Endothelial cell (in vitro differentiated cells): ENCODE measurements around the gene FOXP4. TPM values are rescaled to one million over a fixed set of nuclear protein-coding genes. Genes with fewer than 3 reads are reported as not detected.

ENCODE experiments used
- DNase-seq: peaks from one replicate; pipeline ENCODE4 v3.0.0; 2021; ENCODE audit warnings: low spot score
- H3K27ac Mint-ChIP-seq: one replicate; pipeline ENCODE4 v1.8.0; 2021; ENCODE audit warnings: mixed read lengths, inconsistent platforms; ENCODE audit not compliant: unreplicated experiment
- H3K27me3 Mint-ChIP-seq: one replicate; pipeline ENCODE4 v1.8.0; 2021; ENCODE audit warnings: mild to moderate bottlenecking, moderate library complexity, mixed read lengths, inconsistent platforms; ENCODE audit not compliant: unreplicated experiment
- H3K36me3 Mint-ChIP-seq: one replicate; pipeline ENCODE4 v1.8.0; 2021; ENCODE audit warnings: mild to moderate bottlenecking, low read depth, mixed read lengths, inconsistent platforms; ENCODE audit not compliant: unreplicated experiment
- H3K4me1 Mint-ChIP-seq: one replicate; pipeline ENCODE4 v1.8.0; 2021; ENCODE audit warnings: mild to moderate bottlenecking, mixed read lengths, inconsistent platforms; ENCODE audit not compliant: unreplicated experiment
- H3K4me3 Mint-ChIP-seq: one replicate; pipeline ENCODE4 v1.8.0; 2021; ENCODE audit warnings: mild to moderate bottlenecking, mixed read lengths, inconsistent platforms; ENCODE audit not compliant: unreplicated experiment
- H3K9me3 Mint-ChIP-seq: one replicate; pipeline ENCODE4 v1.8.0; 2021; ENCODE audit warnings: mixed read lengths, inconsistent platforms; ENCODE audit not compliant: unreplicated experiment
- total RNA-seq: library from RNA; stranded (reverse); fragmentation: NEBNext Ultra II Directional; extraction: Animal tissue kit (Norgen Biotek cat#: 25700); gene quantifications from one replicate; pipeline ENCODE4 v1.2.1, GENCODE V29; 2021; ENCODE audit not compliant: unreplicated experiment
- TF ChIP-seq, protein P1 (sequence below): fragments of 200-600 bp; sonication (generic); IDR thresholded peaks from one replicate; pipeline ENCODE4 v1.5.0; 2021; ENCODE audit warnings: antibody characterized with exemption; ENCODE audit not compliant: unreplicated experiment

Gene FOXP4
- total RNA-seq, 1 donor from 2014 or later = 32.5 TPM

- Mint-ChIP-seq H3K9me3 (no peaks in the 10 kb centered on the region), H3K27ac (no peak overlapping the region), H3K36me3 (no peaks in the 10 kb centered on the region), H3K27me3 (peaks cover 13% of the 10 kb centered on the region), H3K4me3 (no peak overlapping the region), H3K4me1 (peaks cover 29% of the 10 kb centered on the region)
- DNase-seq = peak; percentile 27
- TF ChIP-seq, protein P1, sequence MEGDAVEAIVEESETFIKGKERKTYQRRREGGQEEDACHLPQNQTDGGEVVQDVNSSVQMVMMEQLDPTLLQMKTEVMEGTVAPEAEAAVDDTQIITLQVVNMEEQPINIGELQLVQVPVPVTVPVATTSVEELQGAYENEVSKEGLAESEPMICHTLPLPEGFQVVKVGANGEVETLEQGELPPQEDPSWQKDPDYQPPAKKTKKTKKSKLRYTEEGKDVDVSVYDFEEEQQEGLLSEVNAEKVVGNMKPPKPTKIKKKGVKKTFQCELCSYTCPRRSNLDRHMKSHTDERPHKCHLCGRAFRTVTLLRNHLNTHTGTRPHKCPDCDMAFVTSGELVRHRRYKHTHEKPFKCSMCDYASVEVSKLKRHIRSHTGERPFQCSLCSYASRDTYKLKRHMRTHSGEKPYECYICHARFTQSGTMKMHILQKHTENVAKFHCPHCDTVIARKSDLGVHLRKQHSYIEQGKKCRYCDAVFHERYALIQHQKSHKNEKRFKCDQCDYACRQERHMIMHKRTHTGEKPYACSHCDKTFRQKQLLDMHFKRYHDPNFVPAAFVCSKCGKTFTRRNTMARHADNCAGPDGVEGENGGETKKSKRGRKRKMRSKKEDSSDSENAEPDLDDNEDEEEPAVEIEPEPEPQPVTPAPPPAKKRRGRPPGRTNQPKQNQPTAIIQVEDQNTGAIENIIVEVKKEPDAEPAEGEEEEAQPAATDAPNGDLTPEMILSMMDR = no peak
Measured at GRCh38 chr6:41505122-41506049, 40.8 kb upstream of the FOXP4 start.

- Mint-ChIP-seq H3K9me3 (no peaks in the 10 kb centered on the region), H3K4me1 (peaks cover 12% of the 10 kb centered on the region), H3K36me3 (no peaks in the 10 kb centered on the region), H3K4me3 (no peak overlapping the region), H3K27ac (no peak overlapping the region), H3K27me3 (peaks cover 19% of the 10 kb centered on the region)
- no peak for DNase-seq
- TF ChIP-seq, protein P1 = no peak
Measured at GRCh38 chr6:41508479-41508878, 37.7 kb upstream of the FOXP4 start.

DNA sequence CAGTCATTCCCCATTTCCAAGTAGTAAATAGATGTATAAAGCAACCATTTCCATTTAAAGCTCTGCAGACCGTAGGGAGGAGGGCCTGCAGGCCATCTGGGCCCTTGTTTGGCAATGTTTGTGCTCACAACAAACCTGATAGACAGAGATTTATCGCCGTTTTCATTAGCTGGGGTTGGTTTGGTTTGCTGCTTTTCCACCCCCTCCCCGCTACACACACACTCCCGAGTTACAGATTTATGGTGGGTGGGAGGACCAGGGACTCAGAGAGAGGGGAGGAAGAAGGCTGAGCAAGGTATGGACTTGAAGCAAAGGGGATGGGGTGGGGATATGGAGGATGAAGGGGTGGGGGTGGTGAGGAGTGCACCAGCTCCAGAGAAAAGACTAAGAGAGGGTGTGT is 36.6 kb upstream of the FOXP4 start:
- TF ChIP-seq, protein P1 = no peak
- no peaks in the 10 kb centered on the region for H3K9me3 Mint-ChIP-seq
- H3K4me3 Mint-ChIP-seq = no peak overlapping the region
- peaks cover 22% of the 10 kb centered on the region for H3K27me3 Mint-ChIP-seq
- peaks cover 8% of the 10 kb centered on the region for H3K4me1 Mint-ChIP-seq
- H3K27ac Mint-ChIP-seq = no peak overlapping the region
- H3K36me3 Mint-ChIP-seq = no peaks in the 10 kb centered on the region
- no peak for DNase-seq

- Mint-ChIP-seq H3K4me1 (no peaks in the 10 kb centered on the region), H3K36me3 (no peaks in the 10 kb centered on the region), H3K4me3 (no peak overlapping the region), H3K9me3 (no peaks in the 10 kb centered on the region), H3K27ac (no peak overlapping the region), H3K27me3 (peaks cover 13% of the 10 kb centered on the region)
- DNase-seq = no peak
- TF ChIP-seq, protein P1 = no peak
Measured at GRCh38 chr6:41511443-41512060, 34.6 kb upstream of the FOXP4 start.

DNA sequence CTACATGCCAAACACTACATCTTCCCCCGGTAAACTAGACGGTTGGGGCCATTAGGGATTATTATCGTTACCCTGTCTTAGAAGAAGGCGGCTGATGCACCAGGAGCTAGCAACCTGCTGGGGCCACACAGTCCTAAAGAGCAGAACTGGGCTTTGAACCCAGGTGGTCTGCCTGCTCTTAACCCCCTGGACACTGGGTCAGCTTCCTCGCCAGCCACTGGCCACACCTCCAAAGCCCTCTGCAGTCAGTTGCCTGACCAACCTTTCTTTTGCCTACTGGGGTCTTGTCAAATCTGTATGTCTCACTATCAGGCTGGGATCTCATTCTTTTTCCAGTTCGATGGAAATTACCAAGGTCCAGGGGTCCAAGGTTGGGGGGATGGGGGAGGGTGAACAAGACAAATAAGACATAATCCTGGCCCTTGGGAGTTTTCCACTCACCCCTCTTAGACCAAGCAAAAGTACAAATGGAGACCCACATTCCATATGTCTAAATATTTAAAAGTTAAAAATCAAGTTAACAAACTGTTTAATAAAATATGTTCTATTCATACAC is 34.0 kb upstream of the FOXP4 start:
- no peak for DNase-seq
- TF ChIP-seq, protein P1 = no peak
- Mint-ChIP-seq H3K4me1 (no peaks in the 10 kb centered on the region), H3K27me3 (peaks cover 10% of the 10 kb centered on the region), H3K9me3 (no peaks in the 10 kb centered on the region), H3K36me3 (no peaks in the 10 kb centered on the region), H3K4me3 (no peak overlapping the region), H3K27ac (no peak overlapping the region)
